ENCODE measurements around the gene YTHDF1. TPM values are rescaled to one million over a fixed set of nuclear protein-coding genes. Genes with fewer than 3 reads are reported as not detected.

The YTHDF1 gene
- total RNA-seq, 1 experiment from 2014 or later = 85.4 TPM

DNA sequence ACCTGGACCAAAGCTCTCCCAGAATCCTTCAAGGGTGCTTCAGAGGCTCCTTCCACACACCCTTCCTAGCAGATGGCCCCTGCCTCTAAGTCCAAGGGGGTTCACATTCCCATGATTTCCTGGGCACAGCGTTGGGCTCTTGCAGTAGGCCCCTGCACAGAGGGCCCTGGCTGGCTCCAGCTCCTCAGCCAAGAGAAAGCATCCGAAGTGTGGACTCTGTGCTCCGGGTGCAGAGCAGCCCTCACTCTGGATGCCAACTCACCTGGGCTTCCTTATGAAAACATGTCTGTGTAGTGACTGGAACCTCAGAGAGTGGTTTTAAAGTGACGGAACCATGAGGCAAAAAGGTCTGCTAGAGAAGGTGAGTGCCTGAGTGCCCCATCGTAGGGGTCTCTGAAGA is 11.6 kb downstream of the YTHDF1 start:
- Histone ChIP-seq H3K9ac (ENCODE audit: extremely low read depth, insufficient read length, low read length) (no peak overlapping the region), H2BK15ac (ENCODE audit: low read depth, low read length) (no peak overlapping the region), H4K8ac (replicated peaks; ENCODE audit: insufficient read length, low read depth, low read length) (no peak overlapping the region), H3K79me1 (ENCODE audit: insufficient read depth, low read depth, low read length, poor library complexity, severe bottlenecking) (peaks cover 17% of the 10 kb centered on the region), H3K4ac (ENCODE audit: low read depth, low read length) (no peak overlapping the region), H3K27ac (ENCODE audit: insufficient read length, low read depth, low read length) (no peak overlapping the region), H3K4me1 (ENCODE audit: insufficient read depth, low read length) (no peaks in the 10 kb centered on the region), H3K9me3 (ENCODE audit: control insufficient read depth, low read depth, low read length) (no peaks in the 10 kb centered on the region), H2BK5ac (ENCODE audit: insufficient read length, low read length) (no peak overlapping the region), H3K27me3 (ENCODE audit: insufficient read depth, low read length) (no peaks in the 10 kb centered on the region), H2AK5ac (ENCODE audit: insufficient read length, low read length) (no peak overlapping the region), H3K23me2 (ENCODE audit: insufficient read length, low read depth, low read length, poor library complexity, severe bottlenecking) (no peaks in the 10 kb centered on the region), H3T11ph (ENCODE audit: low read length) (no peak overlapping the region), H3K4me2 (ENCODE audit: insufficient read depth, insufficient read length, low read length) (no peak overlapping the region), H4K5ac (ENCODE audit: insufficient read length, low read depth, low read length) (no peak overlapping the region), H4K91ac (ENCODE audit: insufficient read length, low read depth, low read length) (no peak overlapping the region), H3K56ac (ENCODE audit: insufficient read length, low read depth, low read length) (no peak overlapping the region), H2BK20ac (ENCODE audit: low read depth, low read length, poor library complexity, severe bottlenecking) (no peak overlapping the region), H2AFZ (ENCODE audit: low read length) (no peak overlapping the region), H3K79me2 (ENCODE audit: insufficient read depth, low read length) (peaks cover 24% of the 10 kb centered on the region; the same call in 1 of the 2 replicates), H3K14ac (ENCODE audit: insufficient read depth, low read length) (no peak overlapping the region), H3K23ac (ENCODE audit: insufficient read length, low read depth, low read length) (no peak overlapping the region), H3K18ac (ENCODE audit: insufficient read length, low read depth, low read length) (no peak overlapping the region), H2BK12ac (ENCODE audit: insufficient read length, low read depth, low read length) (no peak overlapping the region), H4K20me1 (ENCODE audit: control insufficient read depth, insufficient read depth, insufficient read length) (no peaks in the 10 kb centered on the region), H2BK120ac (ENCODE audit: low read depth, low read length, poor library complexity, severe bottlenecking) (no peak overlapping the region)
- WGBS (ENCODE audit: extremely low coverage, insufficient read length, low lambda C conversion rate) = no CpG with 5 or more reads among the region's 5 CpGs
- Mint-ChIP-seq H3K4me1 (no peaks in the 10 kb centered on the region), H3K36me3 (ENCODE audit: insufficient read depth in 1 of 3, low read depth in 3 of 3) (peaks cover 20 to 93% (median 82%) of the 10 kb centered on the region in 3 experiments; a peak in 6 of 7 replicates), H3K27ac (0 out of 7 replicates have a peak overlapping the region, but pooled peaks of 1 of the 3 experiments have one; percentile 10), H3K27me3 (ENCODE audit: low read depth) (no peaks in the 10 kb centered on the region), H3K4me3 (no peak overlapping the region), H3K9me3 (no peaks in the 10 kb centered on the region)
- TF ChIP-seq, protein P1, sequence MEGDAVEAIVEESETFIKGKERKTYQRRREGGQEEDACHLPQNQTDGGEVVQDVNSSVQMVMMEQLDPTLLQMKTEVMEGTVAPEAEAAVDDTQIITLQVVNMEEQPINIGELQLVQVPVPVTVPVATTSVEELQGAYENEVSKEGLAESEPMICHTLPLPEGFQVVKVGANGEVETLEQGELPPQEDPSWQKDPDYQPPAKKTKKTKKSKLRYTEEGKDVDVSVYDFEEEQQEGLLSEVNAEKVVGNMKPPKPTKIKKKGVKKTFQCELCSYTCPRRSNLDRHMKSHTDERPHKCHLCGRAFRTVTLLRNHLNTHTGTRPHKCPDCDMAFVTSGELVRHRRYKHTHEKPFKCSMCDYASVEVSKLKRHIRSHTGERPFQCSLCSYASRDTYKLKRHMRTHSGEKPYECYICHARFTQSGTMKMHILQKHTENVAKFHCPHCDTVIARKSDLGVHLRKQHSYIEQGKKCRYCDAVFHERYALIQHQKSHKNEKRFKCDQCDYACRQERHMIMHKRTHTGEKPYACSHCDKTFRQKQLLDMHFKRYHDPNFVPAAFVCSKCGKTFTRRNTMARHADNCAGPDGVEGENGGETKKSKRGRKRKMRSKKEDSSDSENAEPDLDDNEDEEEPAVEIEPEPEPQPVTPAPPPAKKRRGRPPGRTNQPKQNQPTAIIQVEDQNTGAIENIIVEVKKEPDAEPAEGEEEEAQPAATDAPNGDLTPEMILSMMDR (conservative IDR thresholded peaks at IDR 0.05) = no peak
- no peak for DNase-seq
